ENCODE data around the gene GABBR2. TPM values are rescaled to one million over a fixed set of nuclear protein-coding genes. Genes with fewer than 3 reads are reported as not detected.

The GABBR2 gene
- total RNA-seq, 1 experiment from 2014 or later = not detected

GRCh38 chr9:98665501-98665900 lies 43.2 kb downstream of the GABBR2 start:
- ChIA-PET POLR2A (ENCODE audit: low non-redundant PET) (no interaction called here), CTCF (no interaction called here)
- no peaks in the 10 kb centered on the region for H3K27me3 ChIP-seq (replicated peaks; ENCODE audit: insufficient read depth, low read depth, low read length, poor library complexity)
- BruUV-seq (replicated peaks) = no TSS peak
- H3K27ac ChIP-seq (ENCODE audit: low read depth, low read length, poor library complexity, severe bottlenecking) = no peak overlapping the region
- no peak overlapping the region for H3K4me3 ChIP-seq (ENCODE audit: low read depth, low read length, poor library complexity, severe bottlenecking)
- no peaks in the 10 kb centered on the region for H3K4me1 ChIP-seq (ENCODE audit: insufficient read depth, low read length, poor library complexity, severe bottlenecking)
- intact Hi-C loops (cut with micrococcal nuclease; ENCODE audit: unreplicated experiment) = no loop called here
- no peaks in the 10 kb centered on the region for H3K36me3 ChIP-seq (ENCODE audit: insufficient read depth, low read length, poor library complexity, severe bottlenecking)
- H3K9me3 ChIP-seq (ENCODE audit: low read depth, low read length, poor library complexity, severe bottlenecking) = no peaks in the 10 kb centered on the region
- no peak for TF ChIP-seq EZH2 (IDR thresholded peaks at IDR 0.05; ENCODE audit: borderline replicate concordance, low read depth, low read length, poor library complexity, severe bottlenecking)
- no peak for TF ChIP-seq CTCF (conservative IDR thresholded peaks at IDR 0.05; ENCODE audit: low read depth, low read length)
- no peak for DNase-seq (ENCODE audit: low spot score)

- ChIA-PET POLR2A (ENCODE audit: low non-redundant PET) (no interaction called here), CTCF (no interaction called here)
- Histone ChIP-seq H3K4me1 (ENCODE audit: insufficient read depth, low read length, poor library complexity, severe bottlenecking) (no peaks in the 10 kb centered on the region), H3K4me3 (ENCODE audit: low read depth, low read length, poor library complexity, severe bottlenecking) (no peak overlapping the region), H3K27ac (ENCODE audit: low read depth, low read length, poor library complexity, severe bottlenecking) (no peak overlapping the region), H3K27me3 (replicated peaks; ENCODE audit: insufficient read depth, low read depth, low read length, poor library complexity) (peaks cover 10% of the 10 kb centered on the region), H3K9me3 (ENCODE audit: low read depth, low read length, poor library complexity, severe bottlenecking) (no peaks in the 10 kb centered on the region), H3K36me3 (ENCODE audit: insufficient read depth, low read length, poor library complexity, severe bottlenecking) (no peaks in the 10 kb centered on the region)
- TF ChIP-seq EZH2 (IDR thresholded peaks at IDR 0.05; ENCODE audit: borderline replicate concordance, low read depth, low read length, poor library complexity, severe bottlenecking) = no peak
- no peak for TF ChIP-seq CTCF (conservative IDR thresholded peaks at IDR 0.05; ENCODE audit: low read depth, low read length)
- no TSS peak for BruUV-seq (replicated peaks)
- intact Hi-C loops (cut with micrococcal nuclease; ENCODE audit: unreplicated experiment) = no loop called here
- DNase-seq (ENCODE audit: low spot score) = no peak
These were observed 48.2 kb downstream of the GABBR2 start for GRCh38 chr9:98660541-98660940.

- BruUV-seq (replicated peaks) = no TSS peak
- Histone ChIP-seq H3K27me3 (replicated peaks; ENCODE audit: insufficient read depth, low read depth, low read length, poor library complexity) (peaks cover 18% of the 10 kb centered on the region), H3K4me3 (ENCODE audit: low read depth, low read length, poor library complexity, severe bottlenecking) (no peak overlapping the region), H3K27ac (ENCODE audit: low read depth, low read length, poor library complexity, severe bottlenecking) (no peak overlapping the region), H3K4me1 (ENCODE audit: insufficient read depth, low read length, poor library complexity, severe bottlenecking) (no peaks in the 10 kb centered on the region), H3K36me3 (ENCODE audit: insufficient read depth, low read length, poor library complexity, severe bottlenecking) (no peaks in the 10 kb centered on the region), H3K9me3 (ENCODE audit: low read depth, low read length, poor library complexity, severe bottlenecking) (no peaks in the 10 kb centered on the region)
- ChIA-PET POLR2A (ENCODE audit: low non-redundant PET) (no interaction called here), CTCF (no interaction called here)
- no peak for TF ChIP-seq CTCF (conservative IDR thresholded peaks at IDR 0.05; ENCODE audit: low read depth, low read length)
- no peak for TF ChIP-seq EZH2 (IDR thresholded peaks at IDR 0.05; ENCODE audit: borderline replicate concordance, low read depth, low read length, poor library complexity, severe bottlenecking)
- intact Hi-C loops (cut with micrococcal nuclease; ENCODE audit: unreplicated experiment) = no loop called here
- DNase-seq (ENCODE audit: low spot score) = no peak
These were observed 49.8 kb downstream of the GABBR2 start for GRCh38 chr9:98658951-98659351.

Measured in A673 (cell line).